ENCODE data around the gene FRMD8.

Gene FRMD8

DNA sequence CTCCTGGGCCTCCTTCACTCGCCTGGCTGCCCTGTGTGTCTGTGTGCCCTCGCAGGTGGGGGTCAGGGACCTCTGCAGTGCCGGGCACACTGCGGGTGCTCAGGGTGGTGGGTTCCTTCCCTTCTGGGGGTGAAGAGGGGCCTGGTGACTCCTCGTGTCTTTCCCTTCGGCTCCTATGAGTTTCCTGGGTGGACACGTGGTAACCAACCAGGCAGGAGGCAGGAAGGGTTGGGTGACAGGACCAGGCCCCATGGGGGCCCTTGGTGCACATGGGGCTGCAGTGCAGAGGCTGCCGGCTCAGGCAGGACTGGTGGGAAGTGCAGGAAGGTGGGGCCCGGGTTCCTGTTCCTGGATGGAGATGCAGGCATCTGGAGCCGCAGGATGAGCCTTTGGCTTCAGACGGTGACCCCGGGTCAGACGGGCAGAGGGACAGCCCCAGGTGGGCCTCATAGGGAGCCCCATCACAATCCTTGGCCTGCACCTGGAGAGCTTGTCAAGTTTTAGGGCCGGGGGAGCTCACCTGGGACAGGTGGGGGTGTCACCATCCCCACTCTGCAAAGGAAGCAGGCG is 9.6 kb downstream of the FRMD8 start:
- Mint-ChIP-seq H3K27ac (no peak overlapping the region), H3K4me1 (peaks cover 19% of the 10 kb centered on the region), H3K27me3 (ENCODE audit: low read depth) (no peaks in the 10 kb centered on the region), H3K9me3 (no peaks in the 10 kb centered on the region), H3K36me3 (ENCODE audit: low read depth) (peaks cover 20% of the 10 kb centered on the region), H3K4me3 (no peak overlapping the region)
- TF ChIP-seq, protein P1, sequence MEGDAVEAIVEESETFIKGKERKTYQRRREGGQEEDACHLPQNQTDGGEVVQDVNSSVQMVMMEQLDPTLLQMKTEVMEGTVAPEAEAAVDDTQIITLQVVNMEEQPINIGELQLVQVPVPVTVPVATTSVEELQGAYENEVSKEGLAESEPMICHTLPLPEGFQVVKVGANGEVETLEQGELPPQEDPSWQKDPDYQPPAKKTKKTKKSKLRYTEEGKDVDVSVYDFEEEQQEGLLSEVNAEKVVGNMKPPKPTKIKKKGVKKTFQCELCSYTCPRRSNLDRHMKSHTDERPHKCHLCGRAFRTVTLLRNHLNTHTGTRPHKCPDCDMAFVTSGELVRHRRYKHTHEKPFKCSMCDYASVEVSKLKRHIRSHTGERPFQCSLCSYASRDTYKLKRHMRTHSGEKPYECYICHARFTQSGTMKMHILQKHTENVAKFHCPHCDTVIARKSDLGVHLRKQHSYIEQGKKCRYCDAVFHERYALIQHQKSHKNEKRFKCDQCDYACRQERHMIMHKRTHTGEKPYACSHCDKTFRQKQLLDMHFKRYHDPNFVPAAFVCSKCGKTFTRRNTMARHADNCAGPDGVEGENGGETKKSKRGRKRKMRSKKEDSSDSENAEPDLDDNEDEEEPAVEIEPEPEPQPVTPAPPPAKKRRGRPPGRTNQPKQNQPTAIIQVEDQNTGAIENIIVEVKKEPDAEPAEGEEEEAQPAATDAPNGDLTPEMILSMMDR (IDR thresholded peaks at IDR 0.05; ENCODE audit: unreplicated experiment in 3 of 3) = no peak

DNA sequence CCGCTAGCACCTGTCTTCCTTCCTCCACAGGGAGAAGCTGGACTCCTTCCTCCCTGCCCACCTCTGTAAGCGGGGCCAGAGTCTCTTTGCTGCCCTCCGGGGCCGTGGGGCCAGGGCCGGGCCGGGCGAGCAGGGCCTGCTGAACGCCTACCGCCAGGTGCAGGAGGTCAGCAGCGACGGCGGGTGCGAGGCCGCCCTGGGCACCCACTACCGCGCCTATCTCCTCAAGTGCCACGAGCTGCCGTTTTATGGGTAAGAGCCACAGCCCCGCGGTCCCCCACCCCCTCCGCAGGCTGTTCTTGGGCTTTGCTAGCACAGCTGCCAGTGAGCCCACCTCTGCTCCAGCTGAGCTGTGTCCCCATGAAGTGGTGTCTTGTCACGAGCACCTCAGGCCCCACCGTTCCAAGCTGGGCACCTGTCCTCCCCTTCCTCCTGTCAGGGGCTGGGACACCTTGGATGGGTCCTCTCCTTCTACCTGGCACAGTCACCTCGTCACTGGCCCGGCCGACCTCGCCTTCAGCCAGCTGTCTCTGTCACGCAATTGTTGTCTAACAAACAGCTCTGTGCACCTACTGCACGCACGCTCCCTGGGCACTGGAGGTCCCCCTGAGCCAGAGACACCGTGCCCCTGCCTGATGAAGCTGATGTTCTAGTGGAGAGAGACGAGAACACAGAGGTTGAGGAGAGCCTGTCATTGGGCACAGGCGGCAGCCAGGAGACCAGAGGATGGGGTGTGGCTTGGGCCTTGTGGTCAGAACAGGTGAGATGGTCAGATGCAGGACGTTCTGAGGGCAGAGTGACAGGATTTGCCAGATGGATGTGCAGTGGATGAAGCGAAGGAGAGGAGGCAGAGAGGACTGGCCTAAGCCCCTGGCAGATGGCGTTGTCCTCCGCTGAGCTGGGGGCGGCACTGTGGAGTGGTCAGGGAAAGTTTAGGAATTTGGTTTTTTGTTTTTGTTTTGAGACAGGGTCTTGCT is 10.6 kb downstream of the FRMD8 start:
- TF ChIP-seq, protein P1 (IDR thresholded peaks at IDR 0.05; ENCODE audit: unreplicated experiment in 3 of 3) = no peak
- peak overlapping the region in 1 of 3 experiments; percentile 18 for H3K27ac Mint-ChIP-seq
- no peaks in the 10 kb centered on the region for H3K27me3 Mint-ChIP-seq (ENCODE audit: low read depth)
- H3K4me1 Mint-ChIP-seq = peaks cover 16% of the 10 kb centered on the region
- peaks cover 24% of the 10 kb centered on the region for H3K36me3 Mint-ChIP-seq (ENCODE audit: low read depth)
- H3K4me3 Mint-ChIP-seq = no peak overlapping the region
- H3K9me3 Mint-ChIP-seq = no peaks in the 10 kb centered on the region

DNA sequence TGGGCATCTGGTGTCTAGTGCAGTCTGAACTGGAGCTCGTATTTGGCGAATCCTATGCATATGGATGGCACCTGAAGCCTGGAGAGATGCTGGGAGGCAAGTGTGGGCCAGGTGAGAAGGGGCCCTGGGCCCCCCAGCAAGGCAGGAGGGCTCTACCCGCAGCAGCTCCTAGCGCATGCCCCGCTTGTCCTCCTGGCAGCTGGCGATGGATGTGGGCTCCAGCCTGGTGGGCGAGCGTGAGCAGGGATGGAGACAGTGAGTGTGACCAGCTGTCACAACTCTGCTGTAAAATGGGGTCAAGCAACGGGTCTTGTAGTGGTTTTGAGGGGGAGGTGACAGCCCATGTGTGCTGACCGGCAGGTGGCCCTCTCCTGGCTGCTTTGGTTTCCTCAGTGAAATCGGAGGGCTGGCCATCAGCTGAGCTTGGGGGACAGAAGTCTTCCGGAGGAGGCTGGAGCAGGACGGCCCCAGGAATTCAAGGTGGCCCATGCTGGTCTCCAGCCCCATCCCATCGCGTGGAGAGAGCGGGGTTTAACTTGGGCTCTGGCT is 12.0 kb downstream of the FRMD8 start:
- H3K4me1 Mint-ChIP-seq = peaks cover 12% of the 10 kb centered on the region
- H3K4me3 Mint-ChIP-seq = no peak overlapping the region
- H3K27ac Mint-ChIP-seq = peak overlapping the region in 1 of 3 experiments; percentile 67
- peaks cover 26% of the 10 kb centered on the region for H3K36me3 Mint-ChIP-seq (ENCODE audit: low read depth)
- TF ChIP-seq, protein P1 (IDR thresholded peaks at IDR 0.05; ENCODE audit: unreplicated experiment in 3 of 3) = peak in 1 of 3 experiments; percentile 11
- H3K9me3 Mint-ChIP-seq = no peaks in the 10 kb centered on the region
- H3K27me3 Mint-ChIP-seq (ENCODE audit: low read depth) = no peaks in the 10 kb centered on the region

DNA sequence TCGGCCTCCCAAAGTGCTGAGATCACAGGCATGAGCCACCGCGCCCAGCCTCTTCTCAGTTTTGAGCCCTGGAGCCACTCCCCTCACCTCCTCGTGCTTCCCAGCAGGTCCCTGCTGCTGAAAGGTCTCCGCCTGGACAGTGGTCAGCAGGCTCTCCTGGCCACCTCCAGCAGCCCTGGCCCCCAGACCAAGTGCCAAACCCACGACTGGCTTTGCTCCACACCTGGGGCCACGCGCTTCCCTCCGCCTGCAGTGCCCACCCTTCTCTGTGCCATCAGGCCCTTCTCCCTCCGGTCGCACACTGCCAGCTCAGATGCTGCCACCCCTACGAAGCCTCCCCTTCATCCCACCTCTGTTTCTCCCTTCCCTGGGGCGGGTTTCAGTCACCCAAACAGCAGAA is 12.8 kb downstream of the FRMD8 start:
- H3K9me3 Mint-ChIP-seq = no peaks in the 10 kb centered on the region
- TF ChIP-seq, protein P1 (IDR thresholded peaks at IDR 0.05; ENCODE audit: unreplicated experiment in 3 of 3) = no peak
- peaks cover 12% of the 10 kb centered on the region for H3K4me1 Mint-ChIP-seq
- H3K36me3 Mint-ChIP-seq (ENCODE audit: low read depth) = peaks cover 28% of the 10 kb centered on the region
- H3K27me3 Mint-ChIP-seq (ENCODE audit: low read depth) = no peaks in the 10 kb centered on the region
- H3K4me3 Mint-ChIP-seq = no peak overlapping the region
- no peak overlapping the region for H3K27ac Mint-ChIP-seq

DNA sequence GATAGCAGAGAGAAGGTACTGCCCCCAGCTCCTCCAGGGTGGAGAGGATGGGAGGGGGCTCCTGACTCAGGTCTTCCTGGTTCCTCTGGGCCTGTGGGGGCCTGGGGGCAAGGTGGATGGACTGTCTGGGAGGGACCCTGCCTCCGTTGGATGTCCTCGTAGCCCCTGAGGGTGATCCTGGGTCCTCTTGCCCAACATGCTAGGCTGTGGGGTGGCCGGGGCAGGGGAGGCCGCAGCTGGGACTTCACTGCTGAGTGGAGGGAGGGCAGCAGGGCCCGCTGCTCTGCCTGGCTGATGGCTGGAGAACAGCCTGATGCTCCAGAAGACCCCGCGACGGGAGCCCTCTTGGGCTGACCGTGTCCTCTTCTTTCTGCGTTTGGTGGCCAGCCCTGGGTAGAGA is 13.4 kb downstream of the FRMD8 start:
- Mint-ChIP-seq H3K4me3 (no peak overlapping the region), H3K27ac (no peak overlapping the region), H3K4me1 (peaks cover 12% of the 10 kb centered on the region), H3K27me3 (ENCODE audit: low read depth) (no peaks in the 10 kb centered on the region), H3K9me3 (no peaks in the 10 kb centered on the region), H3K36me3 (ENCODE audit: low read depth) (peaks cover 28% of the 10 kb centered on the region)
- TF ChIP-seq, protein P1 (IDR thresholded peaks at IDR 0.05; ENCODE audit: unreplicated experiment in 3 of 3) = no peak
